Keratinocyte (primary cell): Measurements from ENCODE around the gene CD63. TPM values are rescaled to one million over a fixed set of nuclear protein-coding genes. Genes with fewer than 3 reads are reported as not detected.

ENCODE experiments used
- DNase-seq: peaks from one replicate; pipeline ENCODE4 v3.0.0-alpha.2; 2011; ENCODE audit warnings: low read depth, missing footprints, low spot score
- FAIRE-seq: peaks from 2 replicates; lab custom pipeline; 2011; peaks lifted over from hg19 to GRCh38; lab: Jason Lieb, UNC
- H2AFZ ChIP-seq: 2 replicates; pipeline ENCODE4 v1.6.0; 2012; ENCODE audit warnings: low read length, control low read depth, inconsistent platforms; ENCODE audit not compliant: control insufficient read depth
- H3K27ac ChIP-seq: 2 replicates; pipeline ENCODE4 v1.5.1; 2011; ENCODE audit warnings: low read length; ENCODE audit not compliant: control insufficient read depth, insufficient read depth
- H3K27me3 ChIP-seq: 3 replicates; pipeline ENCODE4 v1.6.0; 2011; ENCODE audit warnings: low read length; ENCODE audit not compliant: control insufficient read depth, insufficient read depth; ENCODE audit errors: extremely low read depth
- H3K36me3 ChIP-seq, 2 experiments: 2 replicates in 1 of 2; 3 replicates in 1 of 2; pipeline ENCODE4 v1.5.1; 2011; ENCODE audit warnings: low read length in 2 of 2, mild to moderate bottlenecking in 1 of 2; ENCODE audit not compliant: control insufficient read depth in 2 of 2, insufficient read depth in 2 of 2; ENCODE audit errors: extremely low read depth in 1 of 2
- H3K4me1 ChIP-seq: 3 replicates; pipeline ENCODE4 v1.5.1; 2011; ENCODE audit warnings: low read length; ENCODE audit not compliant: control insufficient read depth, insufficient read depth; ENCODE audit errors: extremely low read depth
- H3K4me2 ChIP-seq: 3 replicates; pipeline ENCODE4 v1.6.0; 2011; ENCODE audit warnings: low read depth, low read length; ENCODE audit not compliant: control insufficient read depth, insufficient read depth; ENCODE audit errors: extremely low read depth
- H3K4me3 ChIP-seq, 3 experiments: fragments of 200-600 bp in 1 of 3; sonication (generic) in 1 of 3; 2 replicates in 2 of 3; 3 replicates in 1 of 3; pipeline ENCODE4 v1.5.1; 2011 to 2016; ENCODE audit warnings: low read length in 3 of 3, mild to moderate bottlenecking in 3 of 3, control low read depth in 2 of 3, inconsistent platforms in 1 of 3, low read depth in 1 of 3, mixed read lengths in 1 of 3, mixed run types in 1 of 3, moderate library complexity in 1 of 3; ENCODE audit not compliant: control insufficient read depth in 2 of 3, insufficient read depth in 2 of 3; ENCODE audit errors: extremely low read depth in 1 of 3
- H3K79me2 ChIP-seq: 2 replicates; pipeline ENCODE4 v1.6.0; 2012; ENCODE audit warnings: low read length; ENCODE audit not compliant: control insufficient read depth, insufficient read depth
- H3K9ac ChIP-seq: 3 replicates; pipeline ENCODE4 v1.6.0; 2011; ENCODE audit warnings: low read length; ENCODE audit not compliant: control insufficient read depth, insufficient read depth; ENCODE audit errors: extremely low read depth
- H3K9me1 ChIP-seq: 3 replicates; pipeline ENCODE4 v1.6.0; 2011; ENCODE audit warnings: low read length; ENCODE audit not compliant: control insufficient read depth, insufficient read depth; ENCODE audit errors: extremely low read depth
- H3K9me3 ChIP-seq: 2 replicates; pipeline ENCODE4 v1.5.1; 2012; ENCODE audit warnings: low read depth, low read length; ENCODE audit not compliant: control insufficient read depth
- H4K20me1 ChIP-seq: 3 replicates; pipeline ENCODE4 v1.6.0; 2011; ENCODE audit warnings: low read length; ENCODE audit not compliant: control insufficient read depth, insufficient read depth; ENCODE audit errors: extremely low read depth
- CTCF ChIP-seq, 3 experiments: IDR thresholded peaks in 1 of 3; conservative IDR thresholded peaks in 1 of 3; optimal IDR thresholded peaks in 1 of 3; 2 replicates in 2 of 3; 3 replicates in 1 of 3; pipeline versions ENCODE3 to v1.5.1; 2011; ENCODE audit warnings: low read length in 3 of 3, mild to moderate bottlenecking in 3 of 3, moderate library complexity in 2 of 3, control low read depth in 1 of 3, inconsistent platforms in 1 of 3; ENCODE audit not compliant: insufficient read depth in 2 of 3; ENCODE audit errors: extremely low read depth in 1 of 3
- EZH2 ChIP-seq: IDR thresholded peaks from one replicate; pipeline ENCODE4 v1.6.1; 2012; ENCODE audit warnings: inconsistent platforms, mild to moderate bottlenecking, low read length, moderate library complexity
- dilution Hi-C: fragments of 300-500 bp; cut with MboI; formaldehyde crosslinking; loops from one replicate; pipeline ENCODE4 v1.7.0; 2020; ENCODE audit warnings: low sequenced_read_pairs; ENCODE audit not compliant: extremely low pct_ligation_motif_present
- polyA plus RNA-seq, 5 experiments: library from polyadenylated mRNA; depleted of rRNA in 3 of 5; stranded (reverse) in 3 of 5; stranded (forward) in 1 of 5; unstranded in 1 of 5; fragments of >200 nt; gene quantifications; 1 replicate in 1 of 5; 2 replicates in 3 of 5; 3 replicates in 1 of 5; pipeline versions ENCODE4 v1.2.1 to v1.2.3, GENCODE V29; 2011 to 2012; ENCODE audit warnings: missing spikeins in 2 of 5, low read depth in 1 of 5, low replicate concordance in 1 of 5

CD63 gene
- polyA plus RNA-seq, 1 donor (not counting 4 experiments of a cell fraction or from before 2014, with no cell fraction given): 749 TPM

- Histone ChIP-seq H3K4me3 (no peak overlapping the region), H3K79me2 (no peaks in the 10 kb centered on the region), H3K36me3 (no peaks in the 10 kb centered on the region), H3K27ac (no peak overlapping the region), H2AFZ (no peak overlapping the region), H3K9ac (no peak overlapping the region), H3K27me3 (peaks cover 22% of the 10 kb centered on the region), H3K9me3 (no peaks in the 10 kb centered on the region), H4K20me1 (no peaks in the 10 kb centered on the region), H3K4me1 (peaks cover 3% of the 10 kb centered on the region), H3K4me2 (no peak overlapping the region), H3K9me1 (no peaks in the 10 kb centered on the region)
- no peak for FAIRE-seq
- TF ChIP-seq EZH2 (no peak), CTCF (optimal IDR thresholded peaks at IDR 0.05 in 1 of 3, IDR thresholded peaks at IDR 0.05 in 1 of 3, conservative IDR thresholded peaks at IDR 0.05 in 1 of 3; ENCODE audit: extremely low read depth in 1 of 3, insufficient read depth in 2 of 3, low read length in 3 of 3) (no peak)
- dilution Hi-C loops: no loop called here
- DNase-seq: no peak
Measured at GRCh38 chr12:55698241-55698955, 30.4 kb downstream of the CD63 start.

- dilution Hi-C loops: no loop called here
- H3K4me2 ChIP-seq: no peak overlapping the region
Measured at GRCh38 chr12:55697686-55698085, 31.1 kb downstream of the CD63 start.

More at GRCh38 chr12:55697686-55698085, 31.1 kb downstream of the CD63 start:
- FAIRE-seq (no peak), DNase-seq (no peak)
- Histone ChIP-seq H3K9me1 (no peaks in the 10 kb centered on the region), H3K27me3 (peaks cover 22% of the 10 kb centered on the region), H3K79me2 (no peaks in the 10 kb centered on the region), H4K20me1 (no peaks in the 10 kb centered on the region), H3K4me1 (peaks cover 3% of the 10 kb centered on the region), H3K36me3 (no peaks in the 10 kb centered on the region), H3K4me3 (no peak overlapping the region), H3K9me3 (no peaks in the 10 kb centered on the region), H3K9ac (no peak overlapping the region), H3K27ac (no peak overlapping the region), H2AFZ (no peak overlapping the region)
- TF ChIP-seq CTCF (optimal IDR thresholded peaks at IDR 0.05 in 1 of 3, IDR thresholded peaks at IDR 0.05 in 1 of 3, conservative IDR thresholded peaks at IDR 0.05 in 1 of 3; ENCODE audit: extremely low read depth in 1 of 3, insufficient read depth in 2 of 3, low read length in 3 of 3) (no peak), EZH2 (no peak)
